WERI-Rb-1 (cell line): ENCODE results near the gene OXNAD1.

Source experiments
- DNase-seq: peaks from one replicate; pipeline ENCODE4 v3.0.0-alpha.2; 2020
- H3K27ac ChIP-seq: fragments of 250-450 bp; sonication (Bioruptor Pico); 2 replicates; pipeline ENCODE4 v1.5.1; 2020; ENCODE audit warnings: mild to moderate bottlenecking, moderate library complexity
- H3K27me3 ChIP-seq: fragments of 250-450 bp; sonication (Bioruptor Pico); 2 replicates; pipeline ENCODE4 v1.5.1; 2021; ENCODE audit warnings: mild to moderate bottlenecking, low read depth, moderate library complexity; ENCODE audit not compliant: insufficient read depth, severe bottlenecking
- H3K36me3 ChIP-seq: fragments of 250-450 bp; sonication (Bioruptor Pico); 2 replicates; pipeline ENCODE4 v1.5.1; 2020; ENCODE audit warnings: mild to moderate bottlenecking, moderate library complexity
- H3K4me3 ChIP-seq: 2 replicates; pipeline ENCODE4 v1.5.1; 2011; ENCODE audit warnings: low read depth, mild to moderate bottlenecking, control low read depth, low read length
- H3K9me3 ChIP-seq: fragments of 250-450 bp; sonication (Bioruptor Pico); 2 replicates; pipeline ENCODE4 v1.5.1; 2021; ENCODE audit warnings: mild to moderate bottlenecking, moderate library complexity; ENCODE audit not compliant: severe bottlenecking
- TF ChIP-seq, protein P1 (sequence below): IDR thresholded peaks from 2 replicates; pipeline ENCODE4 v1.5.1; 2011; ENCODE audit warnings: low read depth, mild to moderate bottlenecking, control low read depth, inconsistent platforms, low read length

Gene OXNAD1

DNA sequence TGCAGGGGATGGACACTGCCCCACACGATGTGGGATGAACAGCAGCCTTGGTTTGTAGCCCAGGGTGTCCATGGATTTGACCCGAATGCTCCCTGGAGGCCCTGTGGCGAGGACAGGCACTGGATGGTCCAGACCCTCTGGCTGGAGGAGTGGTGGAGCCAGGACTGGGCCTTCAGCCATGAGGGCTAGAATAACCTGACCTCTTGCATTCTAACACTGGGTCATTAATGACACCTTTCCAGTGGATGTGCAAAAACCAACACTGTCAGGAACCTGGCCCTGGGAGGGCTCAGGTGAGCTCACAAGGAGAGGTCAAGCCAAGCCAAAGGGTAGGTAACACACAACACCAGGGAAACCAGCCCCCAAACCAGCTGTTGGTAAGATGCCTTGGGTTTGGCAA, 51.4 kb downstream of the OXNAD1 start:
- H3K4me3 ChIP-seq: no peak overlapping the region
- DNase-seq: no peak
- H3K27ac ChIP-seq: no peak overlapping the region
- H3K9me3 ChIP-seq: no peaks in the 10 kb centered on the region
- H3K27me3 ChIP-seq: no peaks in the 10 kb centered on the region
- TF ChIP-seq, protein P1, sequence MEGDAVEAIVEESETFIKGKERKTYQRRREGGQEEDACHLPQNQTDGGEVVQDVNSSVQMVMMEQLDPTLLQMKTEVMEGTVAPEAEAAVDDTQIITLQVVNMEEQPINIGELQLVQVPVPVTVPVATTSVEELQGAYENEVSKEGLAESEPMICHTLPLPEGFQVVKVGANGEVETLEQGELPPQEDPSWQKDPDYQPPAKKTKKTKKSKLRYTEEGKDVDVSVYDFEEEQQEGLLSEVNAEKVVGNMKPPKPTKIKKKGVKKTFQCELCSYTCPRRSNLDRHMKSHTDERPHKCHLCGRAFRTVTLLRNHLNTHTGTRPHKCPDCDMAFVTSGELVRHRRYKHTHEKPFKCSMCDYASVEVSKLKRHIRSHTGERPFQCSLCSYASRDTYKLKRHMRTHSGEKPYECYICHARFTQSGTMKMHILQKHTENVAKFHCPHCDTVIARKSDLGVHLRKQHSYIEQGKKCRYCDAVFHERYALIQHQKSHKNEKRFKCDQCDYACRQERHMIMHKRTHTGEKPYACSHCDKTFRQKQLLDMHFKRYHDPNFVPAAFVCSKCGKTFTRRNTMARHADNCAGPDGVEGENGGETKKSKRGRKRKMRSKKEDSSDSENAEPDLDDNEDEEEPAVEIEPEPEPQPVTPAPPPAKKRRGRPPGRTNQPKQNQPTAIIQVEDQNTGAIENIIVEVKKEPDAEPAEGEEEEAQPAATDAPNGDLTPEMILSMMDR: no peak
- H3K36me3 ChIP-seq: peaks cover 5% of the 10 kb centered on the region

DNA sequence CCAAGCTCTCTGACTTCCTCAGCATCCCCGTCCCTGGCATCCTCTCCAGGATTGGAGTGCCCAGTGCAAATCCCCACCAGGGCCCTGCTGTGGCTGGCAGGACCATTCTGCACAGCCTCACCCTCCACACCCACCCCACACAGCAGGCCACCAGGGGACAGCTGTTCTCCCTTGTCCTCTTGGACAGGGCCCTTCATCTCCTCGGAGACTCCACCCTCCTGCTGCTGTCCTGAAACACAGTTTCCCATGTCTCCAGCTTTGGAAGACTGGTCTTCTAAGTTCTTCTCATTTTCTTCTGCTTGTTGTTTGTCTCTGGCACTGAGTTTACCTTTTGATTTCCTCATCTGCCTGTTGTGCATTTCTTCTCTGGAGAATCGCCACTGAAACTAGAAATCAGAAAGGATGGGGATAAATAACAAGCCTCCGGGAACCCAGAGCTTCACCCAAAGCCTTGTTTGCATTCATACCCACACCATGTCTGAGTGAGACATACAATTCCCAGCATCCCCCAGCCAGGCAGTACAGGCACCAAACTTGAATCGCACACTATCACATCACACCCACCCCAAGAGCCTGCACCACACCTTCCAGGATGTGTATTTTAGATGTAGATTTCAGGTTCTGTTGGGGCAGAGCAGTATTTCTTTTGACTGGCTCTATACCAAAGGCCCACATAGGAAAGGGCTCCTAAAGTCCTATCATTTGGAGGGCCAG, 52.0 kb downstream of the OXNAD1 start:
- H3K4me3 ChIP-seq: no peak overlapping the region
- H3K27ac ChIP-seq: no peak overlapping the region
- H3K36me3 ChIP-seq: peaks cover 5% of the 10 kb centered on the region
- no peak for DNase-seq
- no peaks in the 10 kb centered on the region for H3K27me3 ChIP-seq
- TF ChIP-seq, protein P1: no peak
- no peaks in the 10 kb centered on the region for H3K9me3 ChIP-seq

DNA sequence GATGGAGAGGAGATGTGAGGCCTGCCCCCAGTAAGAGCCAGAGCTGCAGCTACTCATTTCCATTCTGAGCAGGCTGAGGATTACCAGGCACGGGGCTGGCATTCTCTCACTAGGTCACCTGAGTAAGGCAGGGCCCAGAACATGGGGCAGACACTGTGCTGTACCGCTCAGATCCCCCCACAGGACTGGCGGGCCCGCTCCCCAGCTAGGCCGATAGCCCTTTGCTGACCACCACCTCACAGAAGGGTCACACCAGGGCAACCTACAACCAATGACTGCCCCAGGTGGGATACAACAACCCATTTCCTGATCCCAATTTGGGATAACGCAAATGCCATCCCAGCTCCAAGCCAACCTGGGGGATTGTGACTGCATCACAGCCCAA, 52.5 kb downstream of the OXNAD1 start:
- Histone ChIP-seq H3K27ac (no peak overlapping the region), H3K9me3 (no peaks in the 10 kb centered on the region), H3K27me3 (no peaks in the 10 kb centered on the region), H3K36me3 (peaks cover 5% of the 10 kb centered on the region), H3K4me3 (no peak overlapping the region)
- no peak for DNase-seq
- TF ChIP-seq, protein P1: no peak

DNA sequence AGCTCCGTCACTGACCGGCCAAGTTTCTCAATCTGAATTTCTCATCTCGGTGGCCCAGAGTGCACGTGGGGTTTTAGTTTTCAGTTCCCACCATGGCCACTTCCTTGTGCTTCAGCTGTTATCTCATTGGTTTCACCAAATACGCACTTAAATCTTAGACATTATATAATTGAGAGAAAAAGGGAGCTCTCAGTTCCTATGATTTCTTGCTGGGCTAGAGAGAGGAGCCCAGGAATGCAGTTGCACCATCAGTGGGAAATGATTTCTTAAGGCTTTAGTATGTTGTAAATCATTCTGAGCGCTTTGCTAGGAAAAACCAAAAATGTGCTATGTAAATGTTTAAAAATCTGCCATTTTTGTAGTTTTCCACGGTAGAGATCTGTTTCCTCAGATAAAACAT, 53.2 kb downstream of the OXNAD1 start:
- Histone ChIP-seq H3K4me3 (no peak overlapping the region), H3K27ac (no peak overlapping the region), H3K36me3 (peaks cover 5% of the 10 kb centered on the region), H3K27me3 (no peaks in the 10 kb centered on the region), H3K9me3 (no peaks in the 10 kb centered on the region)
- TF ChIP-seq, protein P1: no peak
- no peak for DNase-seq

DNA sequence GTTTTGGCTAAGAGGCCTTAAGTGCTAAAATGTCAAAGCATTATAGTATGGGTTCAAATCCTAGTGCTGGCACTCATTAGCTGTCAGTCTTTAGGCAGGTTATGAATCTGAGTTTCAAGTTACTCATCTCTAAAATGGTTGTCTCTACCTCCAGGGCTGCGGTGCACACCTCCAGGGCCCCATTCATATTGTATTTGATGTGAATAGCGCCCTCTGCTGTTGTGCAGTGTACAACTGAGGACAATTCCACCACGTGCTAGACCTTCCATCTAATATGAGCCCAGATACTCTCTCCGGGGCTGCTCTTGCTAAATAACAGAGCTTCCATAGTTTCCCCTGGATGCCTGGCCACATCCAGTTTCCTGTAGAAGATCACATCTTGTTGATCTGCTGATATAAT, 54.3 kb downstream of the OXNAD1 start:
- H3K27ac ChIP-seq: no peak overlapping the region
- H3K9me3 ChIP-seq: no peaks in the 10 kb centered on the region
- DNase-seq: peak; percentile 26
- no peak overlapping the region for H3K4me3 ChIP-seq
- H3K27me3 ChIP-seq: no peaks in the 10 kb centered on the region
- TF ChIP-seq, protein P1: peak; percentile 41
- peaks cover 5% of the 10 kb centered on the region; the same call in 1 of the 2 replicates for H3K36me3 ChIP-seq

DNA sequence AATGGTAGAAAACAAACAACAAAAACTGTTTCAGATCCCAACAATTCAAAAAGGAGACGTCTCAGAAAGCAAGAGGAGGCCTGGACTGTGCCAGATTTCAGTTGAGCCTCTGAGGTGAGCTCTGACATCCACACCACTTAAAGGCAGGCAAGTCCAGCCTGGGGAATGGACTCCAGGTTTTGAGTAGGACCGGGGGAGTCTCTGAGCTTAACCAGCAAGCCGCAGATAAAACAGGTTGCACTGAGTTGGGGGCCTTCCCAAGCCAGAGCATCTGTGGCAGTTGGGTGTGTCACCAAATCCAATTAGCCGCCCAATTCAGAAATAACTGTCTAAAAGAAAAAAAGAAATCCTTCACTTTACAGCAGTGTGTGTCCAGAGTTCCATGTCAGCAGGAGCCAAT, 54.7 kb downstream of the OXNAD1 start:
- TF ChIP-seq, protein P1: no peak
- Histone ChIP-seq H3K36me3 (peaks cover 5% of the 10 kb centered on the region), H3K9me3 (no peaks in the 10 kb centered on the region), H3K27ac (no peak overlapping the region), H3K4me3 (no peak overlapping the region), H3K27me3 (no peaks in the 10 kb centered on the region)
- DNase-seq: peak; percentile 34
